Cardiac muscle cell (in vitro differentiated cells and primary cell): ENCODE data around the gene GPRC5A. TPM values are rescaled to one million over a fixed set of nuclear protein-coding genes. Genes with fewer than 3 reads are reported as not detected.

Experiments
- DNase-seq, 2 donors: peaks; one replicate each; pipeline versions ENCODE4 v3.0.0 to v3.0.0-alpha.2; 2010 to 2017; ENCODE audit warnings: low read depth in 1 of 2, low spot score in 1 of 2
- H3K27ac ChIP-seq: fragments of 200-600 bp; sonication (generic); 2 replicates; pipeline ENCODE4 v1.5.1; 2016
- H3K27me3 ChIP-seq: fragments of 200-600 bp; sonication (generic); 2 replicates; pipeline ENCODE4 v1.6.0; 2016; ENCODE audit warnings: control low read depth
- H3K36me3 ChIP-seq: fragments of 200-600 bp; sonication (generic); 2 replicates; pipeline ENCODE4 v1.5.1; 2016; ENCODE audit warnings: control low read depth
- H3K4me1 ChIP-seq: fragments of 200-600 bp; sonication (generic); 2 replicates; pipeline ENCODE4 v1.8.1; 2017; ENCODE audit warnings: low read depth, mild to moderate bottlenecking, mixed run types
- H3K4me3 ChIP-seq: fragments of 200-600 bp; sonication (generic); 2 replicates; pipeline ENCODE4 v1.5.1; 2016; ENCODE audit warnings: mild to moderate bottlenecking
- H3K9me3 ChIP-seq: fragments of 200-600 bp; sonication (generic); 2 replicates; pipeline ENCODE4 v1.5.1; 2017; ENCODE audit warnings: low read depth, mild to moderate bottlenecking, control low read depth
- polyA plus RNA-seq: library from polyadenylated mRNA; unstranded; fragments of >200 nt; fragmentation: Nextera tagmentation; extraction: Ambion mirVana; gene quantifications from 2 replicates; pipeline ENCODE4 v1.2.1, GENCODE V29; 2016
- total RNA-seq: library from RNA; depleted of rRNA; stranded (reverse); fragments of >200 nt; gene quantifications from 2 replicates; pipeline ENCODE4 v1.2.3, GENCODE V29; 2016
- TF ChIP-seq, protein P1 (sequence below): IDR thresholded peaks from 2 replicates; pipeline ENCODE4 v1.5.1; 2012; ENCODE audit warnings: low read depth, mild to moderate bottlenecking, low read length

GPRC5A gene
- total and polyA plus RNA-seq, 2 experiments from 2014 or later: 0.23 to 1.5 TPM

- H3K4me3 ChIP-seq: no peak overlapping the region
- no peaks in the 10 kb centered on the region for H3K36me3 ChIP-seq
- H3K4me1 ChIP-seq: no peaks in the 10 kb centered on the region
- DNase-seq: no peak
- no peaks in the 10 kb centered on the region for H3K9me3 ChIP-seq
- no peaks in the 10 kb centered on the region for H3K27me3 ChIP-seq
- TF ChIP-seq, protein P1, sequence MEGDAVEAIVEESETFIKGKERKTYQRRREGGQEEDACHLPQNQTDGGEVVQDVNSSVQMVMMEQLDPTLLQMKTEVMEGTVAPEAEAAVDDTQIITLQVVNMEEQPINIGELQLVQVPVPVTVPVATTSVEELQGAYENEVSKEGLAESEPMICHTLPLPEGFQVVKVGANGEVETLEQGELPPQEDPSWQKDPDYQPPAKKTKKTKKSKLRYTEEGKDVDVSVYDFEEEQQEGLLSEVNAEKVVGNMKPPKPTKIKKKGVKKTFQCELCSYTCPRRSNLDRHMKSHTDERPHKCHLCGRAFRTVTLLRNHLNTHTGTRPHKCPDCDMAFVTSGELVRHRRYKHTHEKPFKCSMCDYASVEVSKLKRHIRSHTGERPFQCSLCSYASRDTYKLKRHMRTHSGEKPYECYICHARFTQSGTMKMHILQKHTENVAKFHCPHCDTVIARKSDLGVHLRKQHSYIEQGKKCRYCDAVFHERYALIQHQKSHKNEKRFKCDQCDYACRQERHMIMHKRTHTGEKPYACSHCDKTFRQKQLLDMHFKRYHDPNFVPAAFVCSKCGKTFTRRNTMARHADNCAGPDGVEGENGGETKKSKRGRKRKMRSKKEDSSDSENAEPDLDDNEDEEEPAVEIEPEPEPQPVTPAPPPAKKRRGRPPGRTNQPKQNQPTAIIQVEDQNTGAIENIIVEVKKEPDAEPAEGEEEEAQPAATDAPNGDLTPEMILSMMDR: no peak
- H3K27ac ChIP-seq: no peak overlapping the region
Measured at GRCh38 chr12:12868477-12869235, 22.7 kb upstream of the GPRC5A start.

- Histone ChIP-seq H3K36me3 (no peaks in the 10 kb centered on the region), H3K9me3 (no peaks in the 10 kb centered on the region), H3K4me1 (peaks cover 7% of the 10 kb centered on the region), H3K27me3 (no peaks in the 10 kb centered on the region), H3K4me3 (no peak overlapping the region), H3K27ac (no peak overlapping the region)
- peak in 1 of 2 donors; percentile 76 for DNase-seq
- TF ChIP-seq, protein P1: no peak
Measured at GRCh38 chr12:12870465-12870864, 20.9 kb upstream of the GPRC5A start.

DNA sequence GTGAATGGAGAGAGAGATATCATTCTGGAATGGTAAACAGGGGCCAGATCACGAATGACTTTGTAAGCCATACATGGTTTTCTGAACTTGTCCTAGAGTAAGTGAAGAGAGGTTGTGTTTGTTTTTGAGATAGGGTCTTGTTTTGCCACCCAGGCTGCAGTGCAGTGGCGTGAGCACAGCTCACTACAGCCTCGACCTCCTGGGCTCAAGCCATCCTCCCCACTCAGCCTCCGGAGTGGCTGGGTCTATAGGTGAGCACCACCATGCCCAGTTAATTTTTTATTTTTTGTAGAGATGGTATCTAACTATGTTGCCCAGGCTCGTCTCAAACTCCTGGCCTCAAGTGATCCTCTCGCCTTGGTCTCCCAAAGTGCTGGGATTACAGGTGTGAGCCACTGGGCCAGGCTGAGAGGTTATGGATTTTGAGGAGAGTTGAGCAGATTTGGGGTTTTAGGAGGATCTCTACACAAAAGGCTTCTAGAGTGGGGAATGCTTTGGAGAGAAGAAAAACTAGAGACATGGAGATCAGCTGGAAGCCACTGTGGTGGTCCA is 19.7 kb upstream of the GPRC5A start:
- Histone ChIP-seq H3K4me1 (peaks cover 7% of the 10 kb centered on the region), H3K4me3 (no peak overlapping the region), H3K9me3 (no peaks in the 10 kb centered on the region), H3K27ac (no peak overlapping the region), H3K27me3 (no peaks in the 10 kb centered on the region), H3K36me3 (no peaks in the 10 kb centered on the region)
- DNase-seq: no peak
- TF ChIP-seq, protein P1: no peak

GRCh38 chr12:12872139-12872933 is 19.0 kb upstream of the GPRC5A start:
- TF ChIP-seq, protein P1: no peak
- Histone ChIP-seq H3K9me3 (no peaks in the 10 kb centered on the region), H3K4me3 (no peak overlapping the region), H3K27ac (no peak overlapping the region), H3K27me3 (no peaks in the 10 kb centered on the region), H3K4me1 (peaks cover 7% of the 10 kb centered on the region), H3K36me3 (no peaks in the 10 kb centered on the region)
- peak in 1 of 2 donors; percentile 63 for DNase-seq

DNA sequence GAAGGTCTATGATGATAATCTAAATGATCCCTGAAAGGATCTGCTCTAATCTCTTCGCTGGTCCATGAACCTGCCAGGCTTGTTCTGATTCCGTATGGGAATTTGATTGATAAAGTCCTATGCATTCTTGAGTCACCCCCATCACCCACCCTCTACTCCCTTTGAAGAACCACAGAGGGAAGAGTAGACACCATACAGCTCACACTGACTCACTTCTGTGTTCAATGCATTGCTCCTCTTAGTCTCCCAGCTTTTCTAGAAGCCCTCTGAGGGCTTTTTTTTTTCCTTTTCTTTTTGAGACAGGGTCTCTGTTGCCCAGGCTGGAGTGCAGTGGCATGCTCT is 18.5 kb upstream of the GPRC5A start:
- H3K27me3 ChIP-seq: no peaks in the 10 kb centered on the region
- TF ChIP-seq, protein P1: no peak
- H3K9me3 ChIP-seq: no peaks in the 10 kb centered on the region
- H3K36me3 ChIP-seq: no peaks in the 10 kb centered on the region
- H3K27ac ChIP-seq: no peak overlapping the region
- H3K4me3 ChIP-seq: no peak overlapping the region
- DNase-seq: no peak
- peaks cover 7% of the 10 kb centered on the region for H3K4me1 ChIP-seq
